ENCODE results near the gene EIF3A.

EIF3A gene

DNA sequence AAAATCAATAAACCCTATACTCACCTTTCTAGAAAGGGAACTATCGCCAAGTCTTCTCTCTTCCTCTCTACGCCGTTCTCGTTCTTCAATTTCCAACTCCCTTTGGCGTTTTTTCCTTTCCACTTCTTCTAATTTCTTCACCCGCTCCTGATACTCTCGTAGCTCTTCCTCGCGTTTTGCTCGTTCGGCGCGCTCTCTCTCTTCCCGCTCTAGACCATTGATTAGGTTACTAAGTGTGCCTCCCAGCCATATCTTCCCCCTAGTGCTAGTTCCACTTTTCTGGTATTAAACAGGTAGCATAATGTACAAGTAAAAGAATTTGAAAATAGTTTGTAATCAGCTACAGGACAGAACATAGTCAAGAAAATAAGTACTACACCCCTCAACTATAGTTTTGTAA lies 30.8 kb downstream of the EIF3A start:
- peaks cover 79% of the 10 kb centered on the region for H3K36me3 ChIP-seq
- no peak for TF ChIP-seq CTCF (IDR thresholded peaks at IDR 0.05)
- no peaks in the 10 kb centered on the region for H3K27me3 ChIP-seq
- H3K27ac ChIP-seq = no peak overlapping the region
- H3K4me1 ChIP-seq (ENCODE audit: control insufficient read depth in 1 of 2, insufficient read depth in 1 of 2, low read depth in 1 of 2, low read length in 1 of 2) = no peaks in the 10 kb centered on the region
- H3K4me3 ChIP-seq (ENCODE audit: low read depth in 1 of 2, low read length in 1 of 2) = no peak overlapping the region
- no peaks in the 10 kb centered on the region for H3K9me3 ChIP-seq

DNA sequence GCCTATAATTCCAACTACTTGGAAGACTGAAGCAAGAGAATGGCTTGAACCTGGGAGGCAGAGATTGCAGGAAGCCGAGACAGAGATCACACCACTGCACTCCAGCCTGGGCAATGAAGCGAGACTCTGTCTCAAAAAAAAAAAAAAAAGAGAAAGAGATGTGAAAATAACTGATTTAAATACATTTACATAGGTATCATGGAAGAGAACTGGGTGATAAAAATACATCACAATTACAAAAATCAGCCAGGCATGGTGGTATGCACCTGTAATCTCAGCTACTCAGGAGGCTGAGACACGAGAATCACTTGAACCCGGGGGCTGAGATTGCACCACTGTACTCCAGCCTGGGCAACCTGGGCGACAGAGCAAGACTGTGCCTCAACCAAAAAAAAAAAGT lies 31.3 kb downstream of the EIF3A start:
- H3K4me1 ChIP-seq (ENCODE audit: control insufficient read depth in 1 of 2, insufficient read depth in 1 of 2, low read depth in 1 of 2, low read length in 1 of 2) = no peaks in the 10 kb centered on the region
- H3K36me3 ChIP-seq = peaks cover 83% of the 10 kb centered on the region
- H3K27me3 ChIP-seq = no peaks in the 10 kb centered on the region
- H3K4me3 ChIP-seq (ENCODE audit: low read depth in 1 of 2, low read length in 1 of 2) = no peak overlapping the region
- no peak for TF ChIP-seq CTCF (IDR thresholded peaks at IDR 0.05)
- H3K27ac ChIP-seq = no peak overlapping the region
- no peaks in the 10 kb centered on the region for H3K9me3 ChIP-seq

DNA sequence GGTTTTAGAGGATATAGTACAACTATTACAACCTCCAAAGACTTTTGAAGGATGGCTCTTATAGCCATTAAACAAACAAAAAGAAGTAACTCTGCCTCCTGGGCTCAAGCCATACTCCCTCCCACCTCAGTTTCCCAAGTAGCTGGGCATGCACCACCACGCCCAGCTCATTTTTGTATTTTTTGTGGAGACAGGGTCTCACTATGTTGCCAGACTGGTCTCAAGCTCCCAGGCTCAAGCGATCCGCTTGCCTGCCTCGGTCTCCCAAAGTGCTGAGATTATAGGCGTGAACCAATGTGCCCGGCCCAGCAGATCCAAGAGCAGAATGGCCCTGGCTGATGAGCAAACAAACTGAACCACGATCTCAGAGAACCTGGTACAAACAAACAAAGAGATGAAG lies 35.1 kb downstream of the EIF3A start:
- Histone ChIP-seq H3K9me3 (no peaks in the 10 kb centered on the region), H3K4me3 (ENCODE audit: low read depth in 1 of 2, low read length in 1 of 2) (no peak overlapping the region), H3K27me3 (no peaks in the 10 kb centered on the region), H3K4me1 (ENCODE audit: control insufficient read depth in 1 of 2, insufficient read depth in 1 of 2, low read depth in 1 of 2, low read length in 1 of 2) (no peaks in the 10 kb centered on the region), H3K36me3 (peaks cover 94% of the 10 kb centered on the region), H3K27ac (no peak overlapping the region)
- TF ChIP-seq CTCF (IDR thresholded peaks at IDR 0.05) = no peak

- H3K9me3 ChIP-seq = no peaks in the 10 kb centered on the region
- no peaks in the 10 kb centered on the region for H3K27me3 ChIP-seq
- no peak for TF ChIP-seq CTCF (IDR thresholded peaks at IDR 0.05)
- H3K27ac ChIP-seq = no peak overlapping the region
- H3K4me3 ChIP-seq (ENCODE audit: low read depth in 1 of 2, low read length in 1 of 2) = no peak overlapping the region
- no peaks in the 10 kb centered on the region for H3K4me1 ChIP-seq (ENCODE audit: control insufficient read depth in 1 of 2, insufficient read depth in 1 of 2, low read depth in 1 of 2, low read length in 1 of 2)
- peaks cover 98% of the 10 kb centered on the region for H3K36me3 ChIP-seq
Observed at GRCh38 chr10:119042169-119042568, 38.4 kb downstream of the EIF3A start.

- H3K4me3 ChIP-seq (ENCODE audit: low read depth in 1 of 2, low read length in 1 of 2) = no peak overlapping the region
Observed at GRCh38 chr10:119041326-119041725, 39.3 kb downstream of the EIF3A start.

More at GRCh38 chr10:119041326-119041725, 39.3 kb downstream of the EIF3A start:
- peaks cover 99% of the 10 kb centered on the region for H3K36me3 ChIP-seq
- H3K9me3 ChIP-seq = no peaks in the 10 kb centered on the region
- no peak overlapping the region for H3K27ac ChIP-seq
- no peaks in the 10 kb centered on the region for H3K4me1 ChIP-seq (ENCODE audit: control insufficient read depth in 1 of 2, insufficient read depth in 1 of 2, low read depth in 1 of 2, low read length in 1 of 2)
- TF ChIP-seq CTCF (IDR thresholded peaks at IDR 0.05) = no peak
- H3K27me3 ChIP-seq = no peaks in the 10 kb centered on the region

Measured in neutrophil (primary cell).